Mesendoderm (in vitro differentiated cells): ENCODE measurements around the gene NELL2.
"Not testable (repeated sequence)": the region's sequence is repeated elsewhere in the genome, so short reads cannot be mapped to it uniquely, and the experiment has no call there.

Experiments used
- DNase-seq: peaks from one replicate; pipeline ENCODE4 v3.0.0; 2013
- H2AK5ac ChIP-seq: 2 replicates; pipeline ENCODE4 v1.6.1; 2013; ENCODE audit warnings: low read length, inconsistent platforms
- H2BK120ac ChIP-seq: 2 replicates; pipeline ENCODE4 v1.6.1; 2013; ENCODE audit warnings: low read depth, mild to moderate bottlenecking, low read length, moderate library complexity, mixed read lengths
- H2BK15ac ChIP-seq: replicated peaks from 2 replicates; pipeline ENCODE4 v1.6.1; 2013; ENCODE audit warnings: low read depth, mild to moderate bottlenecking, moderate library complexity
- H2BK5ac ChIP-seq: 2 replicates; pipeline ENCODE4 v1.6.1; 2013; ENCODE audit warnings: low read length, inconsistent platforms
- H3K18ac ChIP-seq: 2 replicates; pipeline ENCODE4 v1.6.1; 2013; ENCODE audit warnings: mild to moderate bottlenecking, low read length, mixed read lengths
- H3K23ac ChIP-seq: one replicate; pipeline ENCODE4 v1.6.1; 2013; ENCODE audit warnings: low read length
- H3K27ac ChIP-seq: 2 replicates; pipeline ENCODE4 v1.5.1; 2013; ENCODE audit warnings: low read depth, mild to moderate bottlenecking, inconsistent platforms, low read length, moderate library complexity
- H3K27me3 ChIP-seq: 2 replicates; pipeline ENCODE4 v1.6.1; 2013; ENCODE audit warnings: low read length, control low read depth, mild to moderate bottlenecking, inconsistent platforms; ENCODE audit not compliant: insufficient read depth, poor library complexity
- H3K36me3 ChIP-seq: 2 replicates; pipeline ENCODE4 v1.6.1; 2013; ENCODE audit warnings: low read length, inconsistent platforms; ENCODE audit not compliant: control insufficient read depth, insufficient read depth
- H3K4ac ChIP-seq: one replicate; pipeline ENCODE4 v1.6.1; 2013; ENCODE audit warnings: low read depth, mild to moderate bottlenecking, low read length, moderate library complexity
- H3K4me1 ChIP-seq: 2 replicates; pipeline ENCODE4 v1.6.1; 2013; ENCODE audit warnings: low read depth, low read length, inconsistent platforms; ENCODE audit not compliant: control insufficient read depth
- H3K4me2 ChIP-seq: 2 replicates; pipeline ENCODE4 v1.6.1; 2013; ENCODE audit warnings: low read length
- H3K4me3 ChIP-seq: 2 replicates; pipeline ENCODE4 v1.5.1; 2013; ENCODE audit warnings: mild to moderate bottlenecking, low read length
- H3K56ac ChIP-seq: one replicate; pipeline ENCODE4 v1.6.1; 2013; ENCODE audit warnings: low read length
- H3K79me1 ChIP-seq: 2 replicates; pipeline ENCODE4 v1.6.1; 2013; ENCODE audit warnings: low read length, inconsistent platforms
- H3K79me2 ChIP-seq: 2 replicates; pipeline ENCODE4 v1.6.1; 2013; ENCODE audit warnings: mild to moderate bottlenecking, low read length; ENCODE audit not compliant: control insufficient read depth, insufficient read depth
- H3K9ac ChIP-seq: 2 replicates; pipeline ENCODE4 v1.6.1; 2013; ENCODE audit warnings: low read length, inconsistent platforms
- H4K5ac ChIP-seq: one replicate; pipeline ENCODE4 v1.6.1; 2013; ENCODE audit warnings: low read length
- H4K8ac ChIP-seq: one replicate; pipeline ENCODE4 v1.6.1; 2013; ENCODE audit warnings: low read depth, mild to moderate bottlenecking, control low read depth, low read length, moderate library complexity
- WGBS: extraction: QIAGEN DNeasy Blood & Tissue Kit; methylation state at CpG from one replicate; pipeline ENCODE4 v1.1.7; 2013; ENCODE audit warnings: low lambda C conversion rate, missing lambda C conversion rate; ENCODE audit not compliant: insufficient coverage; ENCODE audit errors: extremely low coverage; 5-methylcytosine and 5-hydroxymethylcytosine counted together

Gene NELL2

DNA sequence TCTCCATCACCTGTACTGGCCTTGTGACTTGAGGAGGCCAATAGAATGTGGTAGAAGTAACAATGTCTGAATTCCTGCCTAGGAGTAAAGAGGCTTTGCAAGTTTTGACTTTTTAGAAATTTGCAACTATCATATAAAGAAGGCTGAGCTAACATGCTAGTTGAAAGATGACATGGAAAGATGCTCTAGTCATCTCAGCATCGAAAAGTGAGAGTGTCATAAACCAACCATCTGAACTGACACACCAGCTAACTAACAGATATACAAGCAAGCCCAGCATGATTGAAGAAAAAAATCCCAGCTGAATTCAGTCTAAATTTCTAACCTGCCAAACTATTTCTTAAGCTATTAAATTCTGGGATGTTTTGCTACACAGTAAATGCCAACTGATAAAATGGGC lies 116.8 kb downstream of the NELL2 start:
- H3K4ac ChIP-seq = no peak overlapping the region
- no peak overlapping the region for H3K4me2 ChIP-seq
- no peaks in the 10 kb centered on the region for H3K4me1 ChIP-seq
- H2BK120ac ChIP-seq = no peak overlapping the region
- no peak overlapping the region for H3K4me3 ChIP-seq
- H3K79me2 ChIP-seq = no peaks in the 10 kb centered on the region
- no peak overlapping the region for H2AK5ac ChIP-seq
- no peak overlapping the region for H2BK15ac ChIP-seq
- no peaks in the 10 kb centered on the region for H3K27me3 ChIP-seq
- no peak overlapping the region for H3K56ac ChIP-seq
- H2BK5ac ChIP-seq = no peak overlapping the region
- H3K23ac ChIP-seq = no peak overlapping the region
- H3K9ac ChIP-seq = no peak overlapping the region
- no peak overlapping the region for H3K27ac ChIP-seq
- H3K18ac ChIP-seq = no peak overlapping the region
- no peak for DNase-seq
- H3K36me3 ChIP-seq = no peaks in the 10 kb centered on the region
- H3K79me1 ChIP-seq = no peaks in the 10 kb centered on the region
- H4K8ac ChIP-seq = no peak overlapping the region
- no CpG with 5 or more reads among the region's 1 CpG for WGBS
- no peak overlapping the region for H4K5ac ChIP-seq

DNA sequence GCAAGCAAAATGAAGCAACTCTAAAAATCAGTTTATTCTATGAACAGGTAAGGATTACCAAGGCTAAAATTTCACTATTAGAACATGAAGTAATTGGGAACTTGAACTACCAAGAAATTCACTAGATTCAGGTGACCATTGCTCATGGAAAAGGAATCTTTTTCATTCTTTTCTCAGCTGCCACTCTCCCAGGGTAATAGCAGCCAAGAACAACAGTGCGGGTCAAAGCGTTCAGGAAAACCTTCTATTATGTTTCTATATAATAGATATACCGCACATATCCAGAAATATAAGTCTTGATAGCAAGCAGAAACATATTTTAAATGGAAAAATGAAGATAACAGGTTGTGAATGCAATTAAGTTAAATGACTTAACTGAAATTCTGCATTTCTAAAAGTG lies 125.6 kb downstream of the NELL2 start:
- Histone ChIP-seq H2AK5ac (no peak overlapping the region), H4K8ac (no peak overlapping the region), H3K9ac (no peak overlapping the region), H2BK5ac (no peak overlapping the region), H4K5ac (no peak overlapping the region), H3K56ac (no peak overlapping the region), H3K36me3 (no peaks in the 10 kb centered on the region), H3K4me1 (no peaks in the 10 kb centered on the region), H3K18ac (no peak overlapping the region), H3K27ac (no peak overlapping the region), H3K27me3 (no peaks in the 10 kb centered on the region), H2BK120ac (no peak overlapping the region), H3K23ac (no peak overlapping the region), H2BK15ac (no peak overlapping the region), H3K79me2 (no peaks in the 10 kb centered on the region), H3K4me3 (no peak overlapping the region), H3K79me1 (no peaks in the 10 kb centered on the region), H3K4ac (no peak overlapping the region), H3K4me2 (no peak overlapping the region)
- WGBS = no CpG with 5 or more reads among the region's 3 CpGs
- no peak for DNase-seq

DNA sequence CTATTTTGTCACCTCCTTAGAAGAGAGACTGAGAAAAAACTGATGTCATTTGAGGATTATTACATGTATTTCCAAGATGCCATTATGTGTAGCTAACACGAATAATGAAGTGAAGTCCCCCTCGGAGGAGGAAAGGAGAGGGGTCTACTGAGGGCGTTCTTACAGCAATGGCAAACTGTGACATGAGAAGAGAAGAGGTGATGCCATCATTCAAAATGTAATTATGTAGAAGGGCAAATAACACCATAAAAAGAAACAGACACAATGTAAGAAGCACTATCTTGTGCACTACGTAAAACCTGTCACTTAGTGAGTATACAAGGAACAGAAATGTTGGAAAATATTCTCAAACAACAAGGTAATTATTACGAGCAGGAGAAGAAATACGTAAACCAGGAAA lies 126.5 kb downstream of the NELL2 start:
- Histone ChIP-seq H2AK5ac (no peak overlapping the region), H3K56ac (no peak overlapping the region), H3K4me1 (no peaks in the 10 kb centered on the region), H3K4me3 (no peak overlapping the region), H3K36me3 (no peaks in the 10 kb centered on the region), H2BK15ac (no peak overlapping the region), H3K4ac (no peak overlapping the region), H4K8ac (no peak overlapping the region), H3K79me1 (no peaks in the 10 kb centered on the region), H3K79me2 (no peaks in the 10 kb centered on the region), H3K27me3 (no peaks in the 10 kb centered on the region), H3K9ac (no peak overlapping the region), H3K23ac (no peak overlapping the region), H3K18ac (no peak overlapping the region), H2BK5ac (no peak overlapping the region), H2BK120ac (no peak overlapping the region), H4K5ac (no peak overlapping the region), H3K4me2 (no peak overlapping the region), H3K27ac (no peak overlapping the region)
- no CpG with 5 or more reads among the region's 6 CpGs for WGBS
- DNase-seq = no peak

DNA sequence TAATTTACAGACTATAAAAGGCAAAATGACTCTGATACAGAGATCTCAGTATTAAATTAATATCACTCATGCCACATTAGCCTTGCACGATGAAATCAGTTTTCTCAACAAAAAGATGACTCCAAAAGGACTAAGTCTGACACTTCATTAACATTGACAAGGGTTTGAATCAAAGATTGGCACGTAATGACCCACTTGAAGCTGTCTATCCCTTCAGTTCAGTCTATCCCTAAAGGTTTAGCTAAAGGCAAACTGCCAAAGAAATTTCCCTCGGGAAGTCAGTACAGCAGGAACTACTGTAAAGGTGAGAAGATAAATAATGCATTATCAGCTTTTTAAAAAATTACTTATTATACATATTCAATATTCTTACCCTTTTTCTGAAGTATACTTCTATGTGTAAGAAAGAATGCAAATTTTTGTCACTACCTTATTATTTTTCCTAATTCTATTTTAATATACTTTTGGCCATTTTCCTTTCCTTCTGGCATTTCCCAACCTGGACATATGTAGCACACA lies 127.1 kb downstream of the NELL2 start:
- no peak overlapping the region for H4K8ac ChIP-seq
- no peaks in the 10 kb centered on the region for H3K27me3 ChIP-seq
- no peak overlapping the region for H3K27ac ChIP-seq
- H3K56ac ChIP-seq = no peak overlapping the region
- H3K9ac ChIP-seq = no peak overlapping the region
- no peak overlapping the region for H2AK5ac ChIP-seq
- no peak overlapping the region for H3K4ac ChIP-seq
- no peak overlapping the region for H2BK15ac ChIP-seq
- no peak for DNase-seq
- no peaks in the 10 kb centered on the region for H3K4me1 ChIP-seq
- H3K79me2 ChIP-seq = no peaks in the 10 kb centered on the region
- no peaks in the 10 kb centered on the region for H3K79me1 ChIP-seq
- no peak overlapping the region for H2BK5ac ChIP-seq
- H3K4me3 ChIP-seq = no peak overlapping the region
- no peak overlapping the region for H3K23ac ChIP-seq
- H2BK120ac ChIP-seq = no peak overlapping the region
- no peak overlapping the region for H4K5ac ChIP-seq
- no peaks in the 10 kb centered on the region for H3K36me3 ChIP-seq
- H3K4me2 ChIP-seq = no peak overlapping the region
- no CpG with 5 or more reads among the region's 3 CpGs for WGBS
- H3K18ac ChIP-seq = no peak overlapping the region

DNA sequence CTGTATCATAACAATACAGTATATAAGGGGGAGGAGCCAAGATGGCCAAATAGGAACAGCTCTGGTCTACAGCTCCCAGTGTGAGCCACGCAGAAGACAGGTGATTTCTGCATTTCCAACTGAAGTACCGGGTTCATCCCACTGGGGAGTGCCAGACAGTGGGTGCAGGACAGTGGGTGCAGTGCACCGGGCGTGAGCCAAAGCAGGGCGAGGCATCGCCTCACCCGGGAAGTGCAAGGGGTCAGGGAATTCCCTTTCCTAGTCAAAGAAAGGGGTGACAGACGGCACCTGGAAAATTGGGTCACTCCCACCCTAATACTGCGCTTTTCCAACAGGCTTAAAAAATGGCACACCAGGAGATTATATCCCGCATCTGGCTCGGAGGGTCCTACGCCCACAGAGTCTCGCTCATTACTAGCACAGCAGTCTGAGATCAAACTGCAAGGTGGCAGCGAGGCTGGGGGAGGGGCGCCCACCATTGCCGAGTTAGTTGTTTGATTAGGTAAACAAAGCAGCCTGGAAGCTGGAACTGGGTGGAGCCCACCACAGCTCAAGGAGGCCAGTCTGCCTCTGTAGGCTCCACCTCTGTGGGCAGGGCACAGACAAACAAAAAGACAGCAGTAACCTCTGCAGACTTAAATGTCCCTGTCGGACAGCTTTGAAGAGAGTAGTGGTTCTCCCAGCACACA lies 134.7 kb downstream of the NELL2 start:
- not testable (repeated sequence) for H3K18ac ChIP-seq, H3K4me3 ChIP-seq, H2BK120ac ChIP-seq, H2BK15ac ChIP-seq, H2AK5ac ChIP-seq, H3K27ac ChIP-seq, DNase-seq, H3K4me2 ChIP-seq, H3K79me2 ChIP-seq, H2BK5ac ChIP-seq, H3K79me1 ChIP-seq, H3K4me1 ChIP-seq, H3K27me3 ChIP-seq, H3K56ac ChIP-seq, H3K36me3 ChIP-seq, H3K4ac ChIP-seq, H3K9ac ChIP-seq, H4K8ac ChIP-seq, H3K23ac ChIP-seq, H4K5ac ChIP-seq
- no CpG with 5 or more reads among the region's 17 CpGs for WGBS

DNA sequence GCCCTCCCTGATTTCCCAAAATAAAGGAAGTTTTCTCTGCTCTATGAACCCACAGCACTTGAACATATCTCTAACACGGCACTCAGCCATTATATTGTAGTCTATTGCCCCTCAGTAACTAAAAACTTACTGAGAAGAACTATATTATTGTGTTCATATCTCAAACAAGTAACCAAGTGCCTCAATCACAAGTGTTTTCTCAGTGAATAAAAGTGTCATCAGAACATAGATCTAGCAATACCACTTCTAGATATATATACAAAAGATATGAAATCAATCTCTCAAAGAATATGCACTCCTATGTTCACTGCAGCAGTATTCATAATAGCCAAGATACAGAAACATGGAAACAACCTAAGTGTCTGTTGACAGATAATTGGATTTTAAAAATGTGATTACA lies 138.1 kb downstream of the NELL2 start:
- Histone ChIP-seq H3K27ac (no peak overlapping the region), H2AK5ac (no peak overlapping the region), H2BK5ac (no peak overlapping the region), H3K9ac (no peak overlapping the region), H4K8ac (no peak overlapping the region), H3K27me3 (no peaks in the 10 kb centered on the region), H3K4ac (no peak overlapping the region), H3K23ac (no peak overlapping the region), H2BK120ac (no peak overlapping the region), H4K5ac (no peak overlapping the region), H3K79me2 (no peaks in the 10 kb centered on the region), H3K4me2 (no peak overlapping the region), H3K79me1 (no peaks in the 10 kb centered on the region), H3K36me3 (no peaks in the 10 kb centered on the region), H2BK15ac (no peak overlapping the region), H3K18ac (no peak overlapping the region), H3K4me3 (no peak overlapping the region), H3K4me1 (no peaks in the 10 kb centered on the region), H3K56ac (no peak overlapping the region)
- no peak for DNase-seq
- WGBS = no CpG with 5 or more reads among the region's 1 CpG
